ENCODE measurements around the gene FARS2.
"Not testable (repeated sequence)": the region's sequence is repeated elsewhere in the genome, so short reads cannot be mapped to it uniquely, and the experiment has no call there.

FARS2 gene

GRCh38 chr6:5684320-5685053 is 423.2 kb downstream of the FARS2 start:
- DNase-seq (ENCODE audit: low spot score): no peak

GRCh38 chr6:5693225-5694145 is 432.2 kb downstream of the FARS2 start:
- DNase-seq (ENCODE audit: low spot score): no peak

DNA sequence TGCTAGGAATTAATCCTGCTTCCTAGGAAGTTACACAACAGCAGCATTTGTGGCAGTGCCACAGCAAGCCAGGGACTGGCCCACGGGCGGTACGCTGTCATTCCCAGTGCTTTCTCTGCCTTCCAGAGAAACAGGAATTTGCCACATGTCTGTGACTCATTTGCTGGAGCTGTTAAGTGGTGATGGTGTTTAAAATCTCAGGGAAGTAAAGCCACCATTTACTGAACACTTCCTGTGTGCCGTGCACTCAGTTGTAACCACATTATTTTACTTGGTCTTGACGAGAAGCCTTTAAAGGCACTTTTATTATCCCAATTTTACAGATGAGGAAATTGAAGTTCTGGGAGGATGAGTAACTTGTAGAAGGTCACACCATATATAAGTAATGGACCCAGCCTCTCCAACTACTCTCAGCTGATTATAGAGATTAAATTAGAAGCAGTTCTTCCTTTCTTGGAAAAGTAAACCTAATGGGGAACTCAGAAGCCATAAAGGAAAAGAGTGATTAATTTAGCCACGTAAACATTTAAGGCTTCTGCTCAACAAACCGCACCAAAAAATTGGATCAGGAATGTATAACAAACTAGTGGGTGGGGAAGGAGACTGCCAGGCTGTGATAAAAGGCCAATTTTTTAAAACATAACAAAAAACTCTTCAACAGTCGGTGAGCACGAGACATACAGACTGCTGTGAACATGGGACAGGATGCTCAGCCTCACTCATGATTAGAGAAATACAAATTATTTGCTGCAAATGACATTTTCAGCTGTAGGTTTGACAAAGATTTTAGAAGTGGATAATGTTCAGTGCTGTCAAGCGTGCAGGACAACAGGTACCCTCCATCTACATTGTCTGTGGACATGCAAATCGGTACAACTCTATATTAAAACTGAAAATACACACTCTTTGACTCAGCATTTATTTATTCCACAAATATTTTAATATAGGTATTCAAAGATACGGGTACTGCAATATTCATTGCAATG is 434.2 kb downstream of the FARS2 start:
- no peak for DNase-seq (ENCODE audit: low spot score)

- DNase-seq (ENCODE audit: low spot score): no peak
Observed at GRCh38 chr6:5697508-5697907, 436.2 kb downstream of the FARS2 start.

- no peak for DNase-seq (ENCODE audit: low spot score)
Observed at GRCh38 chr6:5698318-5698717, 437.0 kb downstream of the FARS2 start.

- DNase-seq (ENCODE audit: low spot score): not testable (repeated sequence)
Observed at GRCh38 chr6:5699064-5699463, 437.8 kb downstream of the FARS2 start.

DNA sequence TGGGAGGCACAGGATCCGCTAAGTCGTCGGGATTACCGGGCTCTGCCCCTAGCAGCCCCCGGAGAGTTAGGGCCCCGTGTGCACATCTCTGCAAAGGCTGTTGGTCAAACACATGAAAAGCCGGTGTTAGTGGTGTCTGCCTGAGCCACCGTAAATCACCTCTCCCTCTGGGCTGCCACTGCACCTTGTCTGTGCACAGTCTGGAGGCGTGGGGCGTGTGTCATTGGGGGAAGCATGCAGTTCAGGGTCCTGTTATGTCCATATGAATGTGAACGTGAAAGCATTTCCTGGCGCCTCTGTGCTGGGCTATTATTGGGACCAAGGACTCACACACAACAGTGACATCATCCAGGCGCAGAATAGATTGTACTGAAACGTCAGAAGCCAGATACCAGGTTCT is 439.9 kb downstream of the FARS2 start:
- peak; percentile 21 for DNase-seq (ENCODE audit: low spot score)

GRCh38 chr6:5704708-5705107 is 443.4 kb downstream of the FARS2 start:
- no peak for DNase-seq (ENCODE audit: low spot score)

DNA sequence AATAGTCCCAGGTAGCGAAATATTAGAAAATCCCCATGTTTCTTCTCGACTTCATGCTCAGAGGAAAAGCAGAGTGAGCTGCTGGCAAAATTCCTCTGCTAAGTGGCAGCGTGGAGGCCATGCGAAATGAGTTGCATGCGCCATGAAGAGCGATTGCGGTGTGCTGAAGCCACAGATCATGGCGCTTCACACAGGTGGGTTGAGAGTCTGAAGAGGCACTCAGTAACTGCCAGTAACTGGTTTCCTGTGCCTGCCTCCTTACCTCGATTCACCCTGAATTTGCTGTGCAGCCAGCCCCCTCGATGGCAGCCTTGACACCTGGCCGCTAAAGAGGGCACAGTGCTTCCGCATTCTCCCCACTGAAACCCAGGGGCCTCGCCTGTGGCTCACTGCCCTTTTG is 443.9 kb downstream of the FARS2 start:
- no peak for DNase-seq (ENCODE audit: low spot score)

- DNase-seq (ENCODE audit: low spot score): no peak
Observed at GRCh38 chr6:5706124-5707033, 445.1 kb downstream of the FARS2 start.

GRCh38 chr6:5707281-5708045 is 446.1 kb downstream of the FARS2 start:
- no peak for DNase-seq (ENCODE audit: low spot score)

- no peak for DNase-seq (ENCODE audit: low spot score)
Observed at GRCh38 chr6:5710516-5710915, 449.2 kb downstream of the FARS2 start.

- no peak for DNase-seq (ENCODE audit: low spot score)
Observed at GRCh38 chr6:5710936-5711335, 449.6 kb downstream of the FARS2 start.

- no peak for DNase-seq (ENCODE audit: low spot score)
Observed at GRCh38 chr6:5712349-5713215, 451.3 kb downstream of the FARS2 start.

- DNase-seq (ENCODE audit: low spot score): no peak
Observed at GRCh38 chr6:5713519-5713918, 452.2 kb downstream of the FARS2 start.

- DNase-seq (ENCODE audit: low spot score): no peak
Observed at GRCh38 chr6:5718231-5718947, 457.1 kb downstream of the FARS2 start.

DNA sequence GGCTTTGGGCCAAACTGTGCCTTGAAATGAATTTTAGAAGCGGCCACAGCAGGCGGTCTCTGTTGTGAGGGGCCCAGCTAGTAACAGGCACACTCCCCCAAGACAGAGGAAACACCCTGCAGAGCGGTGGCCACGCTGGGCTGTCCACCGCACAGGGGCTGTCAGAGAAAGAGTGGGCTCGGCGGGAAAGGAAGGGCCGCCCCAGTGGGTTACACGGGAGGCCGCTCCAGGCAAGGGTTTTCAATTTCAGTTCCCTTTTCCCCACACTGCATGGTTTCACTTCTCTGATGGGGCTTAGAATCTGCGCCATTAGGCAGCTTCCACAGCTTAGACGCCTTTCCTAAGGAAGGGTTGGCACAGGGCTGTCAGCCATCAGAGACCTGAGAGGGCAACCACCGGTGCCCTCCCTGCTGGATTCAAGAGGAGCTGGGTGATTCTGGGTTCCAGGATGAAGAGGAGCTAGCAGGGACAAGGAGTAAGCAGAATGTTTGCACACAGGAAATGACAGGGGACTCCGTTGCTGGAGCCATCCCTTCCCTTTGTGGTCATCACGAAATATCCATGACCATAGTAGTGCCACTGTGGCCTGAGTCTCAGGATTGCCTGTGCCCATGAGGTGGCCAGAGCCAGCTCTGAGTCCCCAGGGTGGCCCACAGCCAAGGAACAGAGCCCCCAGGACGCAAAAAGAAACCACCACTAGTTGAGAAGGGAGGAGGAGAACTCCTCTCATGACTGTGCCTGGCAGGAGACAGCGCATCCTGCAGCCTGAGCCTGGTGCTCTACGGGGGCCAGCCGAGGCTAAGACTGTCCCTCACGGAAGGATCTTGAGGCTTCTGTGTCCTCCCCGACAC is 462.8 kb downstream of the FARS2 start:
- DNase-seq (ENCODE audit: low spot score): no peak
